Natural killer cell (primary cell): ENCODE data around the gene TTLL11. TPM values are rescaled to one million over a fixed set of nuclear protein-coding genes. Genes with fewer than 3 reads are reported as not detected.

Experiments
- ATAC-seq, 3 donors: fragments of 150-1000 bp in 2 of 3; fragments of 200-7000 bp in 1 of 3; cut with Tn5 transposase; 1 replicate in 1 of 3; 2 replicates in 2 of 3; pipeline ENCODE4 v1.10.0; 2021; ENCODE audit warnings: mild to moderate bottlenecking in 2 of 3, moderate library complexity in 2 of 3
- DNase-seq, 2 donors: peaks; one replicate each; pipeline versions ENCODE4 v3.0.0 to v3.0.0-alpha.2; 2013 to 2021; ENCODE audit warnings: mixed read lengths in 1 of 2
- H3K27ac ChIP-seq: one replicate; pipeline ENCODE4 v1.5.1; 2013; ENCODE audit warnings: mild to moderate bottlenecking, low read length
- H3K27me3 ChIP-seq: one replicate; pipeline ENCODE4 v1.6.1; 2013; ENCODE audit warnings: low read length; ENCODE audit not compliant: control insufficient read depth, insufficient read depth
- H3K36me3 ChIP-seq: one replicate; pipeline ENCODE4 v1.6.1; 2013; ENCODE audit warnings: low read length; ENCODE audit not compliant: control insufficient read depth, insufficient read depth
- H3K4me1 ChIP-seq: one replicate; pipeline ENCODE4 v1.6.1; 2013; ENCODE audit warnings: low read length; ENCODE audit not compliant: control insufficient read depth, insufficient read depth
- H3K4me3 ChIP-seq: one replicate; pipeline ENCODE4 v1.5.1; 2013; ENCODE audit warnings: low read length
- H3K9me3 ChIP-seq: one replicate; pipeline ENCODE4 v1.6.1; 2013; ENCODE audit warnings: low read length; ENCODE audit not compliant: control insufficient read depth, insufficient read depth
- H3K27ac Mint-ChIP-seq, 2 donors: one replicate each; pipeline ENCODE4 v1.8.0; 2022; ENCODE audit warnings: mild to moderate bottlenecking in 2 of 2, mixed read lengths in 2 of 2, moderate library complexity in 1 of 2
- H3K27me3 Mint-ChIP-seq, 2 donors: one replicate each; pipeline ENCODE4 v1.8.0; 2022; ENCODE audit warnings: low read depth in 2 of 2, mixed read lengths in 2 of 2
- H3K36me3 Mint-ChIP-seq: one replicate; pipeline ENCODE4 v1.8.0; 2022; ENCODE audit warnings: mixed read lengths
- H3K4me1 Mint-ChIP-seq, 2 donors: one replicate each; pipeline ENCODE4 v1.8.0; 2022; ENCODE audit warnings: mixed read lengths in 2 of 2
- H3K4me3 Mint-ChIP-seq: one replicate; pipeline ENCODE4 v1.8.0; 2022; ENCODE audit warnings: mild to moderate bottlenecking, moderate library complexity, mixed read lengths
- H3K9me3 Mint-ChIP-seq, 2 donors: one replicate each; pipeline ENCODE4 v1.8.0; 2022; ENCODE audit warnings: mixed read lengths in 2 of 2
- WGBS: methylation state at CpG from one replicate; pipeline ENCODE4 v1.1.7; 2013; ENCODE audit warnings: missing lambda C conversion rate; ENCODE audit not compliant: insufficient coverage; 5-methylcytosine and 5-hydroxymethylcytosine counted together
- intact Hi-C: fragments of 100-400 bp; cut with micrococcal nuclease; formaldehyde crosslinking; loops from one replicate; pipeline ENCODE4 v1.14.2; 2022
- total RNA-seq, 4 donors: library from RNA; stranded (reverse); fragments of 120-200 nt in 1 of 4; gene quantifications; one replicate each; pipeline versions ENCODE4 v1.2.3 to v1.2.4, GENCODE V29; 2013 to 2022
- TF ChIP-seq, protein P1 (sequence below): fragments of 200-600 bp; IDR thresholded peaks from one replicate; pipeline ENCODE4 v1.8.0; 2022; ENCODE audit warnings: antibody characterized with exemption

Gene TTLL11
- total RNA-seq, 3 donors from 2014 or later (not counting 1 experiment from before 2014, with no cell fraction given) = 3.4 to 4.6 (median 3.6) TPM

DNA sequence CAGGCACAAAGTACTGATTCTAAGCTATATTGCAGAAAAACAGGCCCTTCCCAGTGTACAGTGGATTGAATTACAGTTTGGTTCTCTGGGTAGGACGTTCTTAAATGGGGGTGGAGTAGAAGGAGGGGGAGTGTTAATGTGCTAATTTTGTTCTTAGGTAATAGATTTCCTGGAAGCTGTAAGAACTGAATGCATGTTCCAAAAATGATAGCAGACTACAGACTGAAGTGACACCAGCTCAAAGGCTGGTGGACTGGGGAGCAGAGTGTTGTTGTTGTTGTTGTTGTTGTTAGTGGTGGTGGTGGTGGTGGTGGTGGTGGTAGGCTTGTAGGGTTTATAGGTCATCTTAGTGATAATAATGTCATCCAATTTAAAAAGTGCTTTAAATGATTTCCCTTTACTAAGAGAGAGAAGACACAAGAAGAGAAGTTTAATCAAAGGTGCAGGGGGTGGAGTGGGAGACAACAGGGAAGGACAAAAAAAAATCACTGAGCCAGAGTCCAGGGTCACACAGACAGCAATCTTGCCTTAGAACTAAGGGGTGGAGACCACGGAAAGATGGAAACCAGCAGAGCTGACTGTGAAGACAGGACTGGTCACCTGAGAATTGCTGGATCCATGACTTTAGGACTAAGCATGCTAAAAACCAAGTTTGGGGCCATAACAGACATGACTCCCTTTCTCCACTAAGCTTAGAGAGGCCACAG, 27.0 kb downstream of the TTLL11 start:
- Mint-ChIP-seq H3K4me3 (no peak overlapping the region), H3K27me3 (no peaks in the 10 kb centered on the region), H3K4me1 (peaks cover 22 to 29% of the 10 kb centered on the region in 2 donors), H3K36me3 (no peaks in the 10 kb centered on the region), H3K9me3 (no peaks in the 10 kb centered on the region), H3K27ac (no peak overlapping the region)
- H3K4me3 ChIP-seq = no peak overlapping the region
- DNase-seq (no peak), ATAC-seq (no peak)
- 75% methylated on average over 2 of the region's 2 CpGs for WGBS
- TF ChIP-seq, protein P1, sequence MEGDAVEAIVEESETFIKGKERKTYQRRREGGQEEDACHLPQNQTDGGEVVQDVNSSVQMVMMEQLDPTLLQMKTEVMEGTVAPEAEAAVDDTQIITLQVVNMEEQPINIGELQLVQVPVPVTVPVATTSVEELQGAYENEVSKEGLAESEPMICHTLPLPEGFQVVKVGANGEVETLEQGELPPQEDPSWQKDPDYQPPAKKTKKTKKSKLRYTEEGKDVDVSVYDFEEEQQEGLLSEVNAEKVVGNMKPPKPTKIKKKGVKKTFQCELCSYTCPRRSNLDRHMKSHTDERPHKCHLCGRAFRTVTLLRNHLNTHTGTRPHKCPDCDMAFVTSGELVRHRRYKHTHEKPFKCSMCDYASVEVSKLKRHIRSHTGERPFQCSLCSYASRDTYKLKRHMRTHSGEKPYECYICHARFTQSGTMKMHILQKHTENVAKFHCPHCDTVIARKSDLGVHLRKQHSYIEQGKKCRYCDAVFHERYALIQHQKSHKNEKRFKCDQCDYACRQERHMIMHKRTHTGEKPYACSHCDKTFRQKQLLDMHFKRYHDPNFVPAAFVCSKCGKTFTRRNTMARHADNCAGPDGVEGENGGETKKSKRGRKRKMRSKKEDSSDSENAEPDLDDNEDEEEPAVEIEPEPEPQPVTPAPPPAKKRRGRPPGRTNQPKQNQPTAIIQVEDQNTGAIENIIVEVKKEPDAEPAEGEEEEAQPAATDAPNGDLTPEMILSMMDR = no peak
- H3K4me1 ChIP-seq = no peaks in the 10 kb centered on the region
- no peaks in the 10 kb centered on the region for H3K9me3 ChIP-seq
- intact Hi-C loops = no loop called here
- no peak overlapping the region for H3K27ac ChIP-seq
- no peaks in the 10 kb centered on the region for H3K27me3 ChIP-seq
- H3K36me3 ChIP-seq = no peaks in the 10 kb centered on the region

DNA sequence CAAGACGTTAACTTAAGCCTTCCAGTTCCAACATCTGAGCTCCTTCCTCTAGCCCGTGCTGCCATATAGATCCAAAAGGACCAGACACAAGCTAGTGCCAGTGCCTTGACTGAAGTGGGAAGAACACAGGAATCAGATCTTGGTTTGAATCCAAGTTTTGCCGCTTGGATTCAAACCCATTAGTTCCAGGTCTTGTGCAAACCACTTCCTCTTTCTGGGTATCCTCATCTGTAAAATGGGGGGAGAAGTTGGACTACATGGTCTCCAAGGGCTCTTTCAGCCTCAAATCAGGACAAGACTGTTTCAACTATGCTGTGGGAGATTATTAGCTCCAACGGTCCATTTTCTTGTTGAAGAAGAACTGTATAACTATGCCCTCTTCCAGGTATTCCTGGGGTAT, 32.6 kb downstream of the TTLL11 start:
- H3K4me3 ChIP-seq = no peak overlapping the region
- H3K9me3 ChIP-seq = no peaks in the 10 kb centered on the region
- 93% methylated on average over 4 of the region's 4 CpGs for WGBS
- no peak overlapping the region for H3K27ac Mint-ChIP-seq
- no peak overlapping the region for H3K4me3 Mint-ChIP-seq
- no peaks in the 10 kb centered on the region for H3K4me1 ChIP-seq
- intact Hi-C loops = no loop called here
- no peaks in the 10 kb centered on the region for H3K27me3 ChIP-seq
- no peaks in the 10 kb centered on the region for H3K27me3 Mint-ChIP-seq
- no peaks in the 10 kb centered on the region for H3K9me3 Mint-ChIP-seq
- H3K4me1 Mint-ChIP-seq = peaks cover 5 to 6% of the 10 kb centered on the region in 2 donors
- DNase-seq (no peak), ATAC-seq (no peak)
- no peaks in the 10 kb centered on the region for H3K36me3 Mint-ChIP-seq
- no peak overlapping the region for H3K27ac ChIP-seq
- TF ChIP-seq, protein P1 = no peak
- H3K36me3 ChIP-seq = no peaks in the 10 kb centered on the region

DNA sequence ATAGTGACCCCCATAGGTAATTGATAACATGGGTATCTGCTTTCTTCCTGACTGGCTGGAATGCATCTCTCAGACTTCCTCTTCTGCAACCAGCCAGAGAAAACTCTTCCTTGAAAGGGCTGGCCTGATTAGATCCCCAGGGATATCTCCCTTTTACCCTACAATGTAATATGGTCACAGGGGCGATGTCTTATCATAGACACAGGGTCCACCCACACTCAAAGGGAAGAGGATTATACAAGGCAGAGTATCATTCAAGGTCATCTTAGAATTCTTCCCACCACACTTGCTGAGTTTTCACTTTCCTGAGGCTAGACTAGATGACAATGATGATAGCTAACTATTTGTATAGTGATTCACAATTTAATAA, 33.2 kb downstream of the TTLL11 start:
- intact Hi-C loops = no loop called here
- no peak overlapping the region for H3K4me3 ChIP-seq
- H3K36me3 ChIP-seq = no peaks in the 10 kb centered on the region
- no peaks in the 10 kb centered on the region for H3K36me3 Mint-ChIP-seq
- ATAC-seq (no peak), DNase-seq (no peak)
- no peak overlapping the region for H3K27ac Mint-ChIP-seq
- TF ChIP-seq, protein P1 = no peak
- H3K4me1 ChIP-seq = no peaks in the 10 kb centered on the region
- no peak overlapping the region for H3K27ac ChIP-seq
- peaks cover 5 to 6% of the 10 kb centered on the region in 2 donors for H3K4me1 Mint-ChIP-seq
- H3K27me3 Mint-ChIP-seq = no peaks in the 10 kb centered on the region
- no peaks in the 10 kb centered on the region for H3K9me3 ChIP-seq
- WGBS = 75% methylated on average over 1 of the region's 1 CpG
- no peaks in the 10 kb centered on the region for H3K9me3 Mint-ChIP-seq
- no peaks in the 10 kb centered on the region for H3K27me3 ChIP-seq
- H3K4me3 Mint-ChIP-seq = no peak overlapping the region
